ENCODE results near the gene RPRD1B.

Gene RPRD1B

DNA sequence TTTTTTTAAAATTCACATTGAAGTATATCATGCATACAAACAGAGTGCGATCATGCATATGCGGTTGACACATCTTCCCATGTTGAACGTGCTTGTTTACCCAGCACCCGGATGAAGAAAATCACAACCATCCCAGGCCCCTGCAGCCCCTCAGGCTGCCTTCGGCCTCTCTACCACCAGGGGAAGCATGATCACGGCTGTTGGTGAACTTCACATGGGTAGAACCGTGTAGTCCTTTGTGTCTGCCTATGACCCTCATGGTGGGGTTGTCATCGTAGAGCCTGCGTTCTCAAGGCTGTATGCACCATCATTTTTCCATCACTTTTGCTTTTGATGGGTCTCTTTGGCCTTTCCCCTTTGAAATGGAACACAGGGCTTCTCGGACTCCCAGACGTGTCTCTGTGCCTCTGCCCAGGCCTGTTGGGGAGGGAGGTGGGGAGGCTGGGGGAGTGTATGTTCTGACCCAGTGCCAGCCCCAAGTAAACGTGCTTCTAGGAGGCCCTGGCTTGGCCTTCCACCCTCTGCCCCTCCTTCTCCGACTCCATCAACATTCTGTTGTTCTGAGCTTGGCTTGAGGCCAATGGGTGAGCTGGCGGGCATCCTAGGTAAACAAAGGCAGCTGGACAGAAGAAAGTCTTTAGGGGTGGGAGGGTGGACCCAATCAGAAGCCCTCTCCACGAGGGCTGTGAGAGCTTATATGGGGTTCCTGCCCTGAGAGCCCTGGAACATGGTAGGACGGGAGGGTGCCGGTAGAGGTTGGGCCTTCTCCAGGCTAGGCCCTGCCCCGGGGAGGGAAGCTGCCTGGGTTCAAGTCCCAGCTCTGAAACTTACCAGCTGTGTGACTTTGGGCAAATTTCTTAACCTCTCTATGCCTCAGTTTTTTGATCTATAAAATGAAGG is 91.9 kb downstream of the RPRD1B start:
- peak; percentile 93 for DNase-seq

DNA sequence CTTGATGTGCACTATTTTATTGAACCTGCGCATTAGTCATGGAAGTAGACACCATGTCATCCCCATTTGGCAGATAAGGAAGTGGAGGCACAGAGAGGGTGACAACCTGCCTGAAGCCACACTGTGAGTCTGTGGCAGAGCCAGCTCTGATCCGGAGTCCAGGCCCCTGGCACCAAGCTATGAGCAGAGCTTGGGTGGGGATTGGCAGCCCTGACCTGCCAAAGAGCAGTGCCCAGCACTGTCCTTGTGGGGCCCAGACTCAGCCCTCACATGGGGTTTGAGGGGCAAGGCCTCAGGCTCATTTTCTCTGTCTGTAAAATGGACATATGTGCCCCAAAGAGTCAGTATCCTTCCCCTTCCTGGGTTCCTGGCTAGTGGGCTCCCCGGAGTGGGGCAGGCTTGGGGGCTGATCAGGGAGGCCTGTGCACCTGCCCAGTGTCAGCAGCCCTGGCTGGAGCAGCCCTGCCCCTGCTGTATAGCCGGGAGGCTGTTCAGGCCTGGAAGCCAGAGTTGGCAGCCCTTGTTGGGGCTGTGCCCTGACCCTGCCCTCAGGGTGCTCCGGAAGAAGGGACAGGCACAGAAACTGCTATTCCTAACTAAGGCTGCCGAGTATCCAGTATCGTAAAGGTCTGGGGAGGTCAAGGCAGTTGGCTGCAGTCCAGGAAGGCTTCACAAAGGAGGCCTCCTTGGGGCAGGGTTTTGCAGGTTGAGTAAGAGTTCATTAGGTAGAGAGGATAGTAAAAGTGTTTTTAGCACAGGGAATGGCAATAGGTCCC is 92.8 kb downstream of the RPRD1B start:
- no peak for DNase-seq

DNA sequence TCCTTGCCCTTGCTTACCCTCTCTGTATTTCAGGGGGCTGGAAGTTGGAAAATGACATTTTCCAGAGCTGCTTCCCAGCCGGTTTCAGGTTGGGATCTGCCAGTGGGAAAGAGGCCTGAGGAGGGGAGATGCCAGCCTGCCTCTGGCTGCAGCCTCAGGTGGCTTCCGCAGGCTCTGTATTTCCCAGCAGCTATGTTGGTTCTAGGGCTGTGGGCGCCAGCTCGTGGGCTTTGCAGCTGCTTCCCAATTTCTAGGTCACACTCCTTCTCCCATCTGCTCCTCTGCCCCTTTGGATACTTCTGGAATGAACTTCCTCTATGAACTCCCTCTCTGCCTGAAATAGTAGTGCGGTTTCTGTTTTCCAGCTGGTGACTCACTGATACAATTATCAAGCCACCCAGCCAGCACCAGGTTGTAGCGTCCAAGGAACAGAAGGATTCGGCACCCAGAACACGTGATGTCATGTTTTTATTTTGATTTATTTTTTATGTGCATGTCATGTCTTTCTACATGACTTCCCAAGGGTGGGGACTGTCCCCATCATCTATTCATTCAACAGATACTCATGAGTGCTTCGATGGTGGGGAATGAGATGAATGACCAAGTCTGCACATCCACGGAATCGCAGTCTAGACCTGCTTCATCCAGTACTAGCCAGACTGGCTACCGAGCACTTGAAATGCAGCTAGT is 93.5 kb downstream of the RPRD1B start:
- peak; percentile 59 for DNase-seq

DNA sequence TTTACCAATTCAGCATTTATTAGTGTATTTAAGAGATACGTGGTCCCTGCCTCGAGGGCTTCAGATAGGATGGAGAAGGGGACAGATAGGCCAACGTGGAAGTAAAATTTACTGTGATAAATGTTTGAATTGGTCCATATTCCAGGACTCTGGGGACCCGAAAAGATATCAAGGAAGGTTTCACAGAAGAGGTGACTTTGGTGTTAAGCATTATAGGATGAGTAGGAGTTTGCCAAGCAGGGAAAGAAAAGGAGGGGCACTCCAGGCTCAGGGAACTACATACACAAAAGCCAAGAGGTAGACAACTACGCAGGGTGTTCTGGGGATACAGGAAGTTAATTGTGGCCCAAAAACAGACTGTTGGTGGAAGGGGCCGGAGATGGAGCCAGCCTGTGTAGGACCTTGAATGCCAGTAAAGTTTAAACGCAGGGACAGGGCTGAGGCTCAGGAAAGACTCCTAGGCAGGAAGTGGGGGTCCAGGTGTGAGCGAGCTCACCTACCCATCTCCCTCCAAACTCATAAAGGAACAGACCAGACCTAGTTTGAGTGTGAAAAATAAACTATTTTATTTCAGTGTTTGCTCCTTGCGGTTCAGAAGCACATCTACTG is 94.5 kb downstream of the RPRD1B start:
- no peak for DNase-seq

DNA sequence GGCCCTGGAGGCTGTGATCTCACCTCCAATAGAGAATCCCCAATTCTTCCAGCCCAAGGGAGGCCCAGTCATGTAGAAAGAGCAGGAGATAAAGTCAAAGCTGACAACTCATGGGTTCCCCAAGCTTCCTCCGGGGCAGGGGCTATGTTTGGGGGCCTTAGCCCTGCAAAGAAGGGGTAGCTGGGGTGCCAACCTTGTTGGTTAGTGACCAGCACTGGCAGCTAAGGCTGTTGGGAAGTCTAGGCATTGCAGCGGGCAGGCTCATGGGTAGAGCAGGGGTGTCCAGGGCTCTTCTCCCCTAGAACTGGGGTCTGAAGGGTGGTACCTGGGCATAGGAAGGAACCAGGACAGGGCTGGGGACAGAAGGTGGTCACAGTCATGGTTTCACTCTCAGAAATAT is 95.1 kb downstream of the RPRD1B start:
- no peak for DNase-seq

DNA sequence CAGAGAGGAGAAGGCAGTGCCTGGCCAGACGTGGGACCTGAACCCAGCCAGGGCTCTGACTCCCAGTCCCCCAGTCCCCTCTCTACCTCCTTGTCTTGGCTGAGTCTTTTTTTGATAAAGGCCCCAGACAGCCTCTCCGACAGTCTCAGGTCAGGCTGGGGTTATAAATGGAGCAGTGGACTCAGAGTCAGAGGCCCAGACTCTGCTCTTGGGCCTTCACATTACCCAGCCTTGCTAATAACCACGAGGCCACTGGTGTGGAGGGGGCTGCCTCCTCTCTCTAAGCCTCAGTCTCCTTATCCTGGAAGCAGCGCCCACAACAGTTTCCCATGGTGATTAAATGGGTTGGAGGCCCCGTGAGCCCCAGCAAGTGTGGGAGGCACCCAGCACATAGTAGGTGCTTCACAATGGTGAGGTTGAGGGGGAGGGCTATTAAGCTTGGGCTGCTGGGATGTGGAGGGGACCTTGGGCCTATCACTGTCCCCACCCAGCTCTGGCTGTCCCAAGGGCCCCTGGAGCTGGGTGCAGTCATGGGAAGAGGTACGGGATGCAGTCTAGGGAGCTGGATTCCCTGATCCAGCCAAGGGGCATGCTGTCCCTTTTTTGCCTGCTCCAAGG is 95.8 kb downstream of the RPRD1B start:
- DNase-seq: no peak

DNA sequence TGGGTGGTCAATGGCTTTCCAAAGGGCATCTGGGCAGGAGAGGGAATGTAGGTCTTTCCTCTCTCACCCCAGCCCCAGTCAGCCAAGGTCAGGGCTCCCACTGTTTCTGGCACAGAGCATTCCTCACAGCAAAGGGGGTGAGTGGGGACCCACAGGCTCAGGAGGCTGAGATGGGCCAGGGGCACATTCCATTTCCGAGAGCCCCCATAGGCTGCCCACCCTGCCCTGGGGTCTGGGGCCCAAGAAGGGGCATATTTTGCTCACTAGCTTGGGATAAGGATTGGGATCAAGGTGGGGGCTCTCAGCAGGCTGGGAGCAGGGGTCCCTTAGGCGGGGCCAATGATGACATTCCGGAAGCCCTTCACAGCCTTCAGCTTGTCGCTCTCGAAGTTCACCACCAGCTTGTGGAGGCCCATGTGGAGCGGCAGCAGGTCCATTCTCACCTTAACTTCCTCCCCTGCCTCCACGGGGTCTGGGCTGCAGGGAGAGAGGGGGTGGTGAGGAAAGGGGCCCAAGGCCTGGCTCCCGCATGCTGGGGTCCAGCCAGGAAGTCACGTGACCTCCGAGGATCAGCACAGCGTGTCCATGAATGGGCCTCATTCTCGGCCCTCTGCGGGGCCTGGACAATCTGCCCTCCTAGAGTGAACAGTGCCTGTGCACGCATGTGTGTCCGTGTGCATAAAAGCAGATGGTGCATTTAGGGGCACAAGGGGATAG is 96.5 kb downstream of the RPRD1B start:
- no peak for DNase-seq

DNA sequence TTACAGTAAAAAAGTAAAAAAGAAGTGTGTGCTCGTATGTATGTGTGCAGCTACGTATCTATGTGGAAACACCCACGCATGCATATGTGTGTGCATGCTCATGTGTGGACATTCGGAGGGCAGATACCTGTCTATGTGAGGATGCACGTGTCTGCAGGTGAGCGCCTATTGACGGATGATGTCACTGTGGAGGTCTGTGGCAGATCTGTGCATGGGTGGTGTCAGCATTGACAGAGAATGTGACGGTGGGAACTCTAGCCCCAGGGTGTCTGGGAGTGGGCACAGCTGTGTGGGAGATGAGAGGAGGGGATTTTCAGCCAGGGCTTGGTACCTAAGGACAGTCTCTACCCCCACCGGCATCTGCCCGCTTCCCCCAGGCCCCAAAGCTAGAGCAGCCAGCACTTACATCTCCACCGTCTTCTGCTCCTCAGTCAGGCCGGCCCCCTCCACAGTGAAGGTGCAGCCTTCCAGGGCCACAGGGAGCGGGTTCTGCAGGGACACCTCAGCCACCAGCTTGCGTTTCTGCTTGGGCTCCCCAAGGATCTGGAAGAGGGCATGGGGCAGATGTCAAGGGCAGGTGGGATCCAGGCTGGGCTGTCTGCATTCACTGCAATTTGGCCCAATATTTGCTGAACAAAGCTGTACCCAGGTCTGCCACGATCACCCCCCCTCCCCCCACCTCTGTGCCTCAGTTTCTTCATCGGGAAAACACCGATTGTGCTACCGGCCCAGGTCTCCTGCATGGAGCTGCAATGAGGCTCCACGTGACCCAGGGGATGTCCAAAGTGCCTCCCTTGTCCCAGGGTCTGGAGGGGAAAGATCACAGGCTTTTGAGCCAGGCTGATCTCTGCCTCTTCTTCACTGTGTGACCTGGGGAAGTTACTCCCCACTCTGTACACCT is 97.4 kb downstream of the RPRD1B start:
- no peak for DNase-seq

DNA sequence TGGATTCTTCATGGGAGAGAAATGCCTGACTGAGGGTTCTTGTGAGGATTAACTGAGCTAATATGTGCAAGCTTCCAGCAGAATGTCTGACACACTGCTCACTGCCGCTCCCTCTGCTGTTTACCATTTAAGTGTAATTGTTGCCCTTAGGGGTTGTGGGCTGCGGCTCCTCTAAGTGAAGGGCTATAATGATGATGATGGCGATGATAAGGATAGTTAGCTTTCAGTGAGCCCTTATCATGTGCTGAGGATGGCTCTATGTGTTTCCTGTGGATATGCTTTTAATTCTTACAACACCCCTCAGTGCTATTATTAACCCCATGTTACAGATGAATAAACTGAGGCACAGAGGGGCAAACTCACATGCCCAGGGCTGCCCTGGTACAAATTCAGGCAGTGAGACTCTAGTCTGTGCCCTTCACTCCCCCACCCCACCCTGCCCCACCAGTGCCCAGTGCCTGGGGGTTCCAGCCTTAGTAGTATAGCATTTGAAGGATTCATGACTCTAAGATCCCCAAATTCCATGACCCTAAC is 98.1 kb downstream of the RPRD1B start:
- DNase-seq: peak; percentile 79

DNA sequence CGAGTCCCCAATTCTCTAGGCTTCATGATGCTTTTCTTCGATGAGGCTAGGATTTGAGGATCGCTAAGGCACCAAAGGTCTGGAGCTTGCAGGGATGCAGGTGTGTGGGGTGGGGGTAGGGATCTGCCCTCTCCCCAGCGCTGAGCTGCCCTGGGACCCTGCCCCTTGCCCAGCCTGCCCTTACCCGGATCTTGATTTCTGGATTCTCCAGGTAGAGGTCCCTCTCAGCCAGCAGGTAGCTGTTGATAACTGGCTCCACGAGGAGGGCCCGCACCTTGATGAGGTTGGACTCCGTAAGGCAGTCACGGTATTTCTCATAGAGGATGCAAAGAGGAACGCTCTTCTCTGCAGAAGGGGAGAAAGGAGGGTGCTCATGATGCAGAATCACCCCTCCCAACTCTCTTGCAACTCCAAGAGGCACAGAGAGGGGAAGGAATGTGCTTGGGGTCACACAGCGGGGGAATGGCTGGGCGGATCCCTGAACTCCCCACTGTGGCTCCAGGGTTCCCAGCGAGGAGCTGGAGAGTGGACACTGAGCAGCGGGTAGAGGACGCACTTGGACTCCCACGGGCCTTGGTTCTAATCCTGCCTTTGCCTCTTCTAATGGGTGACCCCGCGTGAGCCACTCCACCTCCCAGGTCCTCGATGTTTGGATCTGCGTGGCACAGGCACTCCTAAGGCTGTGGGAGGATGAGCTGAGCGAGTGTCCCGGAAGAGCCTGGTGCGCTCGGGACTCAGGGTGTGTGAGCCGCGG is 98.8 kb downstream of the RPRD1B start:
- no peak for DNase-seq

DNA sequence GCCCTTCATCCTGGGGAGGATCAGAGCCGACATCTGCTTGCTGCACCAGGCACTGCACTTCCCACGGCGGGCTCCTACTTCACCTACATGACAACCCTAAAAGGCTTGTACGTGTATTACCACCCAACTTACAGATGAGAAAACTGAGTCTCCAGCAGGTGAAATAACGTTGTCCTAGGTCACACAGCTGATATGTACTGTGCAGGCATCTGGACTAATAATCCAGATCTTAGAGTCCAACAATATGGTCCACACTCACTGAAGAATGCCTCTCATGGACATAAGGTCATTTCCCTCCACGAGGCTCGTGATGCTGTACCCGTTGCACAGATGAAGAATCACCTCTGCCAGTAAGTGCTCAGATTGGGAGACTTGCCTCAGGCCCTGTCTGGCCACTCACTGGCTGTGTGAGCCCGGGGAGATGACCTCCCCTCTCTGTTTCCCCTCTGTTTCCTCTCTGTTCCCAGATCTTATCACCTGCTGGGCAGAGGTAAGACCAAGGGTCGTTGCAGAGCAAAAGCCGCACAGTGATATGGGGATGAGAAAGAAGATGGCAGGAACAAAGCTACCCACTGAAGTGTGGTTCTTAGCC is 99.5 kb downstream of the RPRD1B start:
- no peak for DNase-seq

DNA sequence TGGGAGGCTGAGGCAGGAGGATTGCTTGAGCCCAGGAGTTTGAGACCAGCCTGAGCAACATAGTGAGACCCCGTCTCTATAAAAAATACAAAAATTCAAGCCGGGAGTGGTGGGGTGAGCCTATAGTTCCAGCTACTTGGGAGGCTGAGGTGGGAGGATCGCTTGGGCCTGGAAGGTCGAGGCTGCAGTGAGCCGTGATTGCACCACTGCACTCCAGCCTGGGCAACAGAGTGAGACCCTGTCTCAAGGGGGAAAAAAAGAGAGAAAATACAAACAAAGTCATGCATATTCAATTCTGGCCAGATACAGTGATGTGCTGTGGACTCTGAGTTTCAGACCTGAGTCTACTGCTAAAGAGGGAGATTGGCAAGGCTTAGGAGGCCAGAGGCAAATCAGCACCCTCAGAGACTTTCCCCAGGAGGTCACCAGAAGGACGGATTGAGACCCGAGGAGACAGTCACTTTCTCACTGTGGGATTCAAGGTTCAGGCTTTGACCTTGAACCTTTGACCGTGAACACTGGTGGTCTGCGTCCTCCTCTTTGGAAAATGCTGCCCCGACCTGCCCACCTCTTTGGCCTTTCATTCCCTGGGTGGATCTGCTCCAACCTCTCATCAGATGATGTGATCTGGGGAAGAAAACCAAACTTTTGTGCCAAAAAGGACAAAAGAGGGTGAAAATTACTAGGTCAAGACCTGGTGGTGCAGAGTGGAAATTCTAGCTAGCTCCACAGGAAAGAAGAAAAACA is 100.3 kb downstream of the RPRD1B start:
- no peak for DNase-seq

DNA sequence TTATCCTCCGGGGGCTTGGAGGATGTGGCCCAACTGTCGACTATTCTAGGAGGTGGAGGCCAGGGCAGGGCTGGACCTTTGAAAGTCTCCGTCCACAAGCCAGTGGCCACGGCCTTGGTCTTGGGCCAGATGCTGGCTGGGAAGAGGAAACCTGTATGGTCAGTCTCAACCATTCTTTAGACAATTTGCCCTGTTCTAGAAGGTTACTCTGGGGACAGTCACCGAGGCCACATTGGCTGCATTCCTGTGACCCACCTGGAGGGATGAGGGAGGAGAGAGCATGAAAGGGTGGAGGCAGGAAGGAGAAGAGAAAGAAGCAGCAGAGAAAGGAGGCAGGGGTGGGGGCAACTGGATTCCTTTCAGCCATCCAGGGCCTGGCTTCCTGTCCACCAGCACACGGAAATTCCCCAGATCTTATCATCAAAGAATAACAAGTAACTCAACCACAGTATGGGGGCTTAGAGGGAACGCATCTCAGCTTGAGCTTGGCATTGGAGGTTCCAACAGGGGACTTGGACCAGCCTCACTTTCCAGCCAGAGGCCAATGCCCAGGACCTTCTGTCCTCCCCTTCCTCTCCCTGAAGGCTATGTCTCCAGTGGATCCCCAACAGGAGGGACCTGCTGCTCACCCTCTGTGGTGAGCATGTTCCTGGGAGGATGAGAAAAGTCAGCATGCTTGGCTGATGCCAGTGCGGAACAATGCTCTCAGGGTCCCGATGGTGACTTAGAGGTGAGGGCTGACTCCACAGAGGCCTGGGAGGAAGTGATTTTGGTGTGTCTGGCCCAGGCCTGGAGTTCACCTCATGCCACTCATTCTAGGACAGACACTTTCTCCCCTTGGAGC is 101.1 kb downstream of the RPRD1B start:
- DNase-seq: peak; percentile 9

DNA sequence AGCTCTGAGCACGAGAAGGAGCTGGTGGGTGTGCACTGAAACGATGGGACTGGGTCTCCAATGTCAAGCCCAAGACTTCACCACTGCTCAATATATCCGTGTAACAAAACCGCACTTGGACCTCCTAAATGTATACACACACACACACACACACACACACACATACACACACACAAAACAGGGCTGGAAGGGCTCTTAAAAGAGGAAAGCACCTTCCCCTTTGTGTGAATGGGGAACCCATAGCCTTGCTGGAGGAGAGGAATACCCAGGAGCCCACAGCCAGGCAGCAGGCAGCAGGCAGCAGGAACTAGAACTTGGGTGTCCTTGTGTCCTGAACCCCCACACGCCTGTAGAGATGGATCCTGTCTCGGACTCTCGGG is 101.7 kb downstream of the RPRD1B start:
- no peak for DNase-seq

DNA sequence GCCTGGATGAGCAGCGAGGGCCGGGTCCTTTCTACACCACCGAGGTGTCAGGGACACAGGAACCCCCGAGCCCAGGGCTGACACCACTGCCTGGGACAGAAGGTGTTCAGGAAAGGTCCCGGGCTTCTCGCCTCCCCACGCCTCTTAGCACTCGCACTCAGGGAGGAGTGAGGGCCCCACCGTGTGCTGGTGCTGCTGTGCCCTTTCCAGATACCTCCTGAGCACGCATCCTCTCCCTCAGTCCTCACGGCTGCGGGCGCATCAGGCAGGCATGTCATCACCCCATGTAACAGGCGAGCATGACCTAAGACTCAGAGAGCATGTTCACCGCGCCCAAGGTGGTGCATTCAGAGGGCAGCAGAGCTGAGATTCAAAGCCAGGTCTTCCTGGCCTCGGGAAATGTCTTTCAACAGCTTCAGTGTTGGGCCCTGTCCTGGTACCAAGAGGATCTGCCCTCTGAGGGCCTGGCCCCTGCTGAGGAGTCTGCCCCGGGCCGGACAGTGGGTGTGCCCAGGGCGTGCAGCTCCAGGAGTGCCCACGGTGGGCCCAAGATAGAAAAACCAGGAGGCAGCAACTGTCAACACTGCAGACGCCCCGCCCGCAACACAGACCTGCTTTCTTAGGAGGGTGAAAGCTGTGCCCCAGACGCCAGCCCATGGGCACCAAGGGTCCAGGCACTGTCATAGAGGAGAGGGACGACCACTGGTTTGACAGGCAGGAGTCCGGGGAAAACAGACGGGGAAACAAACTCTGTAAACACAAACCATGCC is 102.3 kb downstream of the RPRD1B start:
- DNase-seq: no peak

DNA sequence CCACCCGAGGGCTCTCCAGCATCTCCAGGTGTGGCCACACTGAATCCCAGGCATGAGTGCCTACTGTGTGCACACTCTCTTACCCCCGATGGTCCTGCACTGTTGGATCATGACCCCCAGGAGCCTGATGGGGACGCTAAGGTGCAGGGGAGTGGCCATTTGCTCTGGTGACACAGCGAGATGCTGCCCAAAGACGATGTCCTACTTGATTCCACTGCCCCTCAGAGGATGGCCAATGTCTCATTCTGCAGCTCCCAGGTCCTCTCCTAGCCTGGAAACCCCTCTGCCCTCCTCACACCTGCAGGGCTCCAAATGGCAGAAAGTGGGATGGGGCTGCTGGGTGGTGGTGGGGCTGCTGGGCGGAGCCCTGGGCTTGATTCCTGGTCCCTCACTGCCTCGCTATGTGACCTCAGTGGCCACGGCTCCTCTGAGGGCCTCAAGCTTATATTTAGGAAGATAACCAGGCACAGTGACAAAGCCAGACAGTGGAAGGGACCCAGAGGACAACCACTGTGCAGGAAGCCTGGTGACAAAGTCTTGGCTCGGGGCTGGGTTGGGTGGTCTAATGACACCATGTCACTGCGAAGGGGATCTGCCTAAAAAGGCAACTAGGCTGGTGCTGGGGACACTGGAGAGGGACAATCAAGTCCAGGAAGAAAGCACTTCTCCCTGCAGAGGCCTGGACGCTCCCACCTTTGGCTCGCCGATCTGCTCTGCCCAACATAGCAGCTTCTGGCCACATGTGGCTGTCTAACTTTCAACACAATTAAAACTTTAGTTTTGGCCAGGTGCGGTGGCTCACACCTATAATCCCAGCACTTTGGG is 103.1 kb downstream of the RPRD1B start:
- no peak for DNase-seq

Data from NCI-H69 (cell line).